MM.1S (cell line): ENCODE results near the gene TFEB.

Source experiments
- DNase-seq: peaks from one replicate; pipeline ENCODE4 v3.0.0-alpha.2; 2015
- H2AFZ ChIP-seq: fragments of 300-600 bp; sonication (generic); 2 replicates; pipeline ENCODE4 v1.6.0; 2016; ENCODE audit warnings: antibody characterized with exemption, low read length
- H3F3A ChIP-seq: fragments of 300-600 bp; sonication (generic); 2 replicates; pipeline ENCODE4 v1.6.1; 2016; ENCODE audit warnings: mild to moderate bottlenecking, antibody characterized with exemption, low read length, moderate library complexity, mixed read lengths; ENCODE audit not compliant: insufficient read depth
- H3K27ac ChIP-seq: fragments of 300-600 bp; sonication (generic); 2 replicates; pipeline ENCODE4 v1.5.1; 2016; ENCODE audit warnings: mild to moderate bottlenecking, low read length
- H3K27me3 ChIP-seq: fragments of 300-600 bp; sonication (generic); replicated peaks from 2 replicates; pipeline ENCODE4 v1.6.0; 2016; ENCODE audit warnings: low read length; ENCODE audit not compliant: insufficient read depth
- H3K36me3 ChIP-seq: fragments of 300-600 bp; sonication (generic); replicated peaks from 2 replicates; pipeline ENCODE4 v1.6.1; 2016; ENCODE audit warnings: mild to moderate bottlenecking, low read length, mixed read lengths; ENCODE audit not compliant: insufficient read depth
- H3K4me1 ChIP-seq: fragments of 300-600 bp; sonication (generic); 2 replicates; pipeline ENCODE4 v1.6.1; 2016; ENCODE audit warnings: low read length, mixed read lengths
- H3K4me2 ChIP-seq: fragments of 300-600 bp; sonication (generic); 2 replicates; pipeline ENCODE4 v1.6.0; 2016; ENCODE audit warnings: low read depth, low read length
- H3K4me3 ChIP-seq: fragments of 300-600 bp; sonication (generic); 2 replicates; pipeline ENCODE4 v1.5.1; 2016; ENCODE audit warnings: low read length, mixed read lengths
- H3K79me2 ChIP-seq: fragments of 300-600 bp; sonication (generic); 2 replicates; pipeline ENCODE4 v1.6.1; 2016; ENCODE audit warnings: mixed run types, low read length, mixed read lengths
- H3K9ac ChIP-seq: fragments of 300-600 bp; sonication (generic); 2 replicates; pipeline ENCODE4 v1.6.1; 2016; ENCODE audit warnings: low read length, mixed read lengths
- H3K9me2 ChIP-seq: fragments of 300-600 bp; sonication (generic); replicated peaks from 2 replicates; pipeline ENCODE4 v1.6.1; 2016; ENCODE audit warnings: mild to moderate bottlenecking, low read length, mixed read lengths; ENCODE audit not compliant: insufficient read depth
- H3K9me3 ChIP-seq: fragments of 300-600 bp; sonication (generic); replicated peaks from 2 replicates; pipeline ENCODE4 v1.6.1; 2016; ENCODE audit warnings: mild to moderate bottlenecking, low read length, mixed read lengths; ENCODE audit not compliant: insufficient read depth
- H4K20me1 ChIP-seq: fragments of 300-600 bp; sonication (generic); 2 replicates; pipeline ENCODE4 v1.6.1; 2016; ENCODE audit warnings: mild to moderate bottlenecking, low read length, moderate library complexity, mixed read lengths; ENCODE audit not compliant: insufficient read depth
- EZH2 ChIP-seq: fragments of 300-600 bp; sonication (generic); optimal IDR thresholded peaks from 2 replicates; pipeline ENCODE3; 2017; ENCODE audit warnings: low read depth, mild to moderate bottlenecking, antibody characterized with exemption, low read length, mixed read lengths
- EZH2phosphoT487 ChIP-seq: fragments of 300-600 bp; sonication (generic); IDR thresholded peaks from 2 replicates; pipeline ENCODE4 v1.6.1; 2018; ENCODE audit warnings: antibody characterized with exemption, low read length
- TF ChIP-seq, protein P1 (sequence below): fragments of 300-600 bp; sonication (generic); IDR thresholded peaks from 2 replicates; pipeline ENCODE4 v1.5.1; 2016; ENCODE audit warnings: antibody characterized with exemption, low read length, mixed read lengths

The TFEB gene

DNA sequence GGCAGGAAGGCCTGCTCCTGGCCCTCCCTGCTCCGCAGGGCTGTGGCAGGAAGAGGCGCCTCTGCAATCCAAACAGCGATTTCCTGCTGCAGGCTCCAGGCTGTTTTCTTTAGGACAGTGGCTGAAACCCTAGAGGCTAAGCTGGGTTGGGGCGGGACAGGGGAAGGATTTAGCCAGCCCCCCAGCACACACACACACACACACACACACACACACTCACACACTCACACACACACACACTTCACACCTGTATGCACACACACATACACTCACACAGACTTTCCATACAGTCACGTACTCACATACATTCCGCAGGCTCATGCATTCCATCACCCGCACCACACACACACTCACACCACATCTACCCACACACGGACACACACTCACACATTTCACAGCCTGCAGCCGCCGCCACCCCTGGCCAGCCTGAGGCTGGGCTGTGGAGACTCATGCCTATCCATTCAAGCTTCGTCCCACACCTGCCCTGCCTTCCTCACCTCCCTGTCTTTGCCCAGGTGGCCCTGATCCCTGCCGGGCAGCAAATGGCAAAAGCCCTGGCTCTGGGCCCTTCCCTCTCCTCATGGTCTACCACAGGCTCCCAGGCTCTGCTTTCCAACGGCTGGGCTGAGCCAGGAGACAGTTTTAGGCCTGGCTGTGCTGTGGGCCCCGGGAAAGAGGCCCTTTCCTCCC, 79.3 kb downstream of the TFEB start:
- no peak overlapping the region for H3K4me2 ChIP-seq
- TF ChIP-seq, protein P1, sequence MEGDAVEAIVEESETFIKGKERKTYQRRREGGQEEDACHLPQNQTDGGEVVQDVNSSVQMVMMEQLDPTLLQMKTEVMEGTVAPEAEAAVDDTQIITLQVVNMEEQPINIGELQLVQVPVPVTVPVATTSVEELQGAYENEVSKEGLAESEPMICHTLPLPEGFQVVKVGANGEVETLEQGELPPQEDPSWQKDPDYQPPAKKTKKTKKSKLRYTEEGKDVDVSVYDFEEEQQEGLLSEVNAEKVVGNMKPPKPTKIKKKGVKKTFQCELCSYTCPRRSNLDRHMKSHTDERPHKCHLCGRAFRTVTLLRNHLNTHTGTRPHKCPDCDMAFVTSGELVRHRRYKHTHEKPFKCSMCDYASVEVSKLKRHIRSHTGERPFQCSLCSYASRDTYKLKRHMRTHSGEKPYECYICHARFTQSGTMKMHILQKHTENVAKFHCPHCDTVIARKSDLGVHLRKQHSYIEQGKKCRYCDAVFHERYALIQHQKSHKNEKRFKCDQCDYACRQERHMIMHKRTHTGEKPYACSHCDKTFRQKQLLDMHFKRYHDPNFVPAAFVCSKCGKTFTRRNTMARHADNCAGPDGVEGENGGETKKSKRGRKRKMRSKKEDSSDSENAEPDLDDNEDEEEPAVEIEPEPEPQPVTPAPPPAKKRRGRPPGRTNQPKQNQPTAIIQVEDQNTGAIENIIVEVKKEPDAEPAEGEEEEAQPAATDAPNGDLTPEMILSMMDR, result no peak
- TF ChIP-seq EZH2phosphoT487 (no peak), EZH2 (no peak)
- no peak for DNase-seq

GRCh38 chr6:41655646-41656001, 79.8 kb downstream of the TFEB start:
- Histone ChIP-seq H3K9ac (no peak overlapping the region), H3K4me2 (no peak overlapping the region), H2AFZ (no peak overlapping the region)

More for the DNA sequence above, 79.3 kb downstream of the TFEB start:
- no peaks in the 10 kb centered on the region for H3K36me3 ChIP-seq
- no peak overlapping the region for H3K4me3 ChIP-seq
- no peaks in the 10 kb centered on the region for H3K4me1 ChIP-seq
- H4K20me1 ChIP-seq, result no peaks in the 10 kb centered on the region
- H3K9me2 ChIP-seq, result no peaks in the 10 kb centered on the region
- no peaks in the 10 kb centered on the region for H3K79me2 ChIP-seq
- H2AFZ ChIP-seq, result no peak overlapping the region
- H3F3A ChIP-seq, result no peaks in the 10 kb centered on the region
- no peaks in the 10 kb centered on the region for H3K9me3 ChIP-seq
- H3K9ac ChIP-seq, result no peak overlapping the region
- no peak overlapping the region for H3K27ac ChIP-seq
- peaks cover 93% of the 10 kb centered on the region for H3K27me3 ChIP-seq

DNA sequence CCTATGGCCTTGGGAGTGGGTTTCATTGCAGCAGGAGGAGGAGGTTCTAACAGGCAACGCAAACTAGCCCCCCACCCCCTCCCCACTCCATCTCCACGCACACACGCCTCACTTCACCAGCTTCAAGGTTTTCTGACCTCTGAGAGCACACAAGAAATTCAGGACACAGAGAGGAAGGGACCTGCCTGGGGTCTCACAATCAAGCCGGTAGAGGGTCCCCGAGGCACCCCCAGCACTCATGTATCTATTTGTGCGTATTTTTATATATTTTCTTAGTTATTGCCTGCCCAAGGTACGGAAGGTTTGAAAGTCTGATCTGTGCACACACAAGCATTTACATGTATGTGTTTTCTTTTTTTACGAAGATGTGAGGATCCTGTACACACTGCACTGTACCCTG, 80.2 kb downstream of the TFEB start:
- no peak for DNase-seq
- no peak overlapping the region for H3K27ac ChIP-seq
- H2AFZ ChIP-seq, result no peak overlapping the region
- no peaks in the 10 kb centered on the region for H3F3A ChIP-seq
- H3K9me3 ChIP-seq, result no peaks in the 10 kb centered on the region
- H3K9ac ChIP-seq, result no peak overlapping the region
- no peak overlapping the region for H3K4me3 ChIP-seq
- H4K20me1 ChIP-seq, result no peaks in the 10 kb centered on the region
- H3K9me2 ChIP-seq, result no peaks in the 10 kb centered on the region
- no peaks in the 10 kb centered on the region for H3K36me3 ChIP-seq
- H3K4me1 ChIP-seq, result no peaks in the 10 kb centered on the region
- TF ChIP-seq EZH2 (no peak), EZH2phosphoT487 (no peak)
- TF ChIP-seq, protein P1, result no peak
- H3K4me2 ChIP-seq, result no peak overlapping the region
- no peaks in the 10 kb centered on the region for H3K79me2 ChIP-seq
- peaks cover 92% of the 10 kb centered on the region for H3K27me3 ChIP-seq

More at GRCh38 chr6:41655646-41656001, 79.8 kb downstream of the TFEB start:
- Histone ChIP-seq H3K4me3 (no peak overlapping the region), H3F3A (no peaks in the 10 kb centered on the region), H3K9me3 (no peaks in the 10 kb centered on the region), H3K36me3 (no peaks in the 10 kb centered on the region), H3K27ac (no peak overlapping the region), H4K20me1 (no peaks in the 10 kb centered on the region), H3K9me2 (no peaks in the 10 kb centered on the region), H3K4me1 (no peaks in the 10 kb centered on the region), H3K79me2 (no peaks in the 10 kb centered on the region), H3K27me3 (peaks cover 93% of the 10 kb centered on the region)
- TF ChIP-seq, protein P1, result no peak
- TF ChIP-seq EZH2 (no peak), EZH2phosphoT487 (no peak)
- no peak for DNase-seq
